OCI-LY7 (cell line): ENCODE measurements around the gene ACCSL.

Experiments
- EZH2phosphoT487 ChIP-seq: fragments of 200-600 bp; sonication (generic); IDR thresholded peaks from 2 replicates; pipeline ENCODE4 v1.6.1; 2018; ENCODE audit warnings: low read depth, borderline replicate concordance, mild to moderate bottlenecking, mixed run types, antibody characterized with exemption, low read length, moderate library complexity, mixed read lengths
- TF ChIP-seq, protein P1 (sequence below): fragments of 200-600 bp; sonication (generic); conservative IDR thresholded peaks from 2 replicates; pipeline ENCODE4 v1.5.1; 2014; ENCODE audit warnings: mild to moderate bottlenecking, antibody characterized with exemption, low read length, moderate library complexity, mixed read lengths

DNA sequence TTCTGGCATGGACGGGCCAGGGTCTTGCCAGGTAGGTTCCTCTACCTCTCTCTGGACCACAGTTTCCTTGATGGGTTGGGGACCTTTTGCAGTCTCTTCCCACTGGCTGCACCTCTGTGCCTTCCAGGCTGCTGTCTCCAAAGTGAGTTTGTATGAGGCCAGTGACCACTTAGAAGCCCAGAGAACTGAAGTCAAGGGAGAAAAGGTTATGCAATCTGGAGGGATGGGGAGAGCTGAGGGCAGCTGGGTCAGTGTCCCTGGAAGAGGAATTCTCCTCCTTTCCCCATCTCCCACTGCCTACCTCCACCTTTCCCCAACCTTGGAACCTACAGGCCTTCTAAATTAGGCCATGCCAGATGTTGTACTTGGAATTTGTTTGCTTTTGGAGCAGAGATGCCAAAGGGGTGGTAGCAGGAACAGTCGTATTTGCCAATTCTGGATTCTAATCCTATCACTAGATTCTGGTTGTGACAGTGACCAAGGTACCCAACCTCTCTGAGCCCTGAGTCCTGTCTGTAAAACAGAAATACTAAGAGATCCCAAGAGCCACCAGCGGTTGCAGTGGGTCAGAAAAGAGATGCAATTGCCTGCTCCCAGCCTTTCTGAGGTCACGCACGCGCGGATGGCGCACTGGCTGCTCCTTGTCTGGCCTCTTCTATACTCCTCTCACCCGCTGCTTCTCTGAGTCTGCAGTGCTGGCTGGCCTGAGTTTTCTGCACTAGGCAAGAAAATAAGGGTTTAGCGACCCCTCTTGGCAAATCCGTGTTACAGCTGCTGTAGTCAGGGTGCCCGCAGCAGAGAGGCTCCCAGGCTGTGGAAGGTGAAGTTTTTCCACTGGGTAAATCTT is 10.7 kb upstream of the ACCSL start:
- TF ChIP-seq, protein P1, sequence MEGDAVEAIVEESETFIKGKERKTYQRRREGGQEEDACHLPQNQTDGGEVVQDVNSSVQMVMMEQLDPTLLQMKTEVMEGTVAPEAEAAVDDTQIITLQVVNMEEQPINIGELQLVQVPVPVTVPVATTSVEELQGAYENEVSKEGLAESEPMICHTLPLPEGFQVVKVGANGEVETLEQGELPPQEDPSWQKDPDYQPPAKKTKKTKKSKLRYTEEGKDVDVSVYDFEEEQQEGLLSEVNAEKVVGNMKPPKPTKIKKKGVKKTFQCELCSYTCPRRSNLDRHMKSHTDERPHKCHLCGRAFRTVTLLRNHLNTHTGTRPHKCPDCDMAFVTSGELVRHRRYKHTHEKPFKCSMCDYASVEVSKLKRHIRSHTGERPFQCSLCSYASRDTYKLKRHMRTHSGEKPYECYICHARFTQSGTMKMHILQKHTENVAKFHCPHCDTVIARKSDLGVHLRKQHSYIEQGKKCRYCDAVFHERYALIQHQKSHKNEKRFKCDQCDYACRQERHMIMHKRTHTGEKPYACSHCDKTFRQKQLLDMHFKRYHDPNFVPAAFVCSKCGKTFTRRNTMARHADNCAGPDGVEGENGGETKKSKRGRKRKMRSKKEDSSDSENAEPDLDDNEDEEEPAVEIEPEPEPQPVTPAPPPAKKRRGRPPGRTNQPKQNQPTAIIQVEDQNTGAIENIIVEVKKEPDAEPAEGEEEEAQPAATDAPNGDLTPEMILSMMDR = peak; percentile 70
- TF ChIP-seq EZH2phosphoT487 = no peak
